Activated T-helper 9 cell treated with anti-CD3 and anti-CD28 coated beads, Interleukin-2, amount 50 U/mL, for 16 hours (primary cell): ENCODE results near the gene GRM4.
"Not testable (repeated sequence)": the region's sequence is repeated elsewhere in the genome, so short reads cannot be mapped to it uniquely, and the experiment has no call there.

Source experiments
- DNase-seq: peaks from one replicate; pipeline ENCODE4 v3.0.0-alpha.2; 2020; ENCODE audit warnings: low read depth

The GRM4 gene

DNA sequence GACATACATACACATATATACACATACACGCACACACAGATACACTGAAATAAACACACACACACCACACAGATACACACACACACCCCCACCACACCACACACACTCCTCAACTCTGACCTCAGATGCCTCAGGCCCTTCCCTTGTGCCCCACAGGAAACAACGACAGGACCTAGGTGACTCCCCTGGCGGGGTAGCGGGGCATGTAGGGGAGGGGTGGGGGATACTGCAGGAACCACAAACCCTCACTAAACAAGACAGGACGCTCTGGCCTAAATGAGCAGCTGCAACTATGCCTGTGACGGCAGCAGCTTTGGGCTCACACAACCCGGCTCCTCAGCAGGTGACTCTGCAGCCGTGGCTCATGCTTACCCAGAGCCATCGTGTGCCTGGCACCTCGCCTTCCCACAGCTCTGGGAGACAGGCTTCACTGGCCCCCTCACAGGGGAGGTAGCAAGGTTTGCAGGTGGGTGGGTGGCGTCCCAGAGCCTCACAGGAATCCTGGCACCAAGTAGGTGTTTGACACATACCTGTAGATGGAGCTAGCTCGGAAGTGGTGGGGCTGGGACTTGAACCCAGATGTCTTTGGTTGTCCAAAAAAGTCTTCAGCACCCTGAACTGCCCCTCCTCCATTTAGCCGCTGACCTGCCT lies 100.8 kb downstream of the GRM4 start:
- no peak for DNase-seq

DNA sequence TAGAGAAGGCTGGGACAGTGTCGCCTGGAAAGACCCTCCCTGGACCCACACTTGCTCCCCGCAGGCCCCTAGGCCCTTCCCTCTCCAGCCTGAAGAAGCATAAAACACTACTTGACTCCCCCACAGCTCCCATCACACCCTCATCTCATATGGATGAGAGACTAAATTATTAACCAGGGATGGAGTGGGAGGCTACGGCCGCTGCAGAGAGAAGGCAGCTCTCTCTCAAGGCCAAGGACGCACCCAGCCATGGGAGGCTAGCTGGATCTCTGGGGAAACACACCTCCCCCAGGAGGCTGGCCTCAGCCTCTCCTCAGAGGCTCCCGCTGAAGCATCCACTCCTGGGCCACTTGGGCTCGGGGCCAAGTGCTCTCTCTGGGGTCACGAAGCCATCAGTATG lies 102.5 kb downstream of the GRM4 start:
- DNase-seq: no peak

DNA sequence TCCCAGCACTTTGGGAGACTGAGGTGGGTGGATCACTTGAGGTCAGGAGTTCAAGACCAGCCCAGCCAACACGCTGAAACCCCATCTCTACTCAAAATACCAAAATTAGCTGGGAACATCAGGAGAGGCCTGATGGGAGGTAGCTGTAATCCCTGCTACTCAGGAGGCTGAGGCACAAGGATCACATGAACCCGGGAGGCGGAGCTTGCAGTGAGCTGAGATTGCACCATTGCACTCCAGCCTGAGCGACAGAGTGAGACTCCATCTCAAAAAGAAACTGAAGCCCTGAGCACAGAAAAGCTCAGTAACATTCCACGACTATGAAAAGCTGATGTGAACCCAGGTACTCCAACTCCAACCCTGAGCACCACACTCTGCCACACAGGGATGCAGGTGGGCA lies 103.9 kb downstream of the GRM4 start:
- not testable (repeated sequence) for DNase-seq

DNA sequence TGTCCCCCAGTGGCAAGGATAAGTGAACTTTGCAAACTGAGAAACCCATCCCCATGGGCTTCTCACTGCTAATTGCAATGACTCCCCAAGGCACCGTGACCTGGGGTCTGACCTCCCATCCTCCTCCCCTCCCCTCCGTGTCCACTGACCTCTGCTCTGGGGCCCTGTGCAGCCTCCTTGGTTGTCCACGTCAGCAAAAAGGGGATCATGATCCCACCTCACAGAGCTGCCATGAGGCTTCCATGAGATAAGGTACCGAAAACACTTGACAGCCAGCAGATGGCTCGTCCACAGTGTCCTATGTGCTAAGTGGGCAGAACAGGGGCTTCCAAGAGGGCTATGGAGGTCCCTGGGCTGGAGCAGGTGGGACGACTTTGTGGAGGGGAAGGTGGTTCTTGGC lies 104.5 kb downstream of the GRM4 start:
- DNase-seq: no peak

DNA sequence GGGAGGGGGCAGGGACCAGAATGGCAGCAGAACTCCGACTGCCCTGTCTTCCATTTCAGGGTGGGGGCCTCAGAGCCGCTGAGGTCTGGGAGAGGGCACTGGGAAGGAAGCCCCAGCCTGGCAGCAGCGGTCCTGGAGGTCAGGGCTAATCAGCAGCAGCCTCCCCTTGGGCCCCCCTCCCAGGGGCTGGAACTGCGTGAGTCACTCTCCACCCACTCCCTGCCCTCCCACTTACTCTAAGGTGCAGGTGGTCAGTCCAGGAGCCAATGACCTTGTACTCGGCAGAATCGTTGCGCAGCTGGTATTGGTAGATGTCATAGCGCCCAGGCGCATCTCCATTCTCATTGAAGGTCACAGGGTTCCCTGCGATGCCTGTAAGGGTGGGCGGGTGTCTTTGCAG lies 105.9 kb downstream of the GRM4 start:
- DNase-seq: no peak

DNA sequence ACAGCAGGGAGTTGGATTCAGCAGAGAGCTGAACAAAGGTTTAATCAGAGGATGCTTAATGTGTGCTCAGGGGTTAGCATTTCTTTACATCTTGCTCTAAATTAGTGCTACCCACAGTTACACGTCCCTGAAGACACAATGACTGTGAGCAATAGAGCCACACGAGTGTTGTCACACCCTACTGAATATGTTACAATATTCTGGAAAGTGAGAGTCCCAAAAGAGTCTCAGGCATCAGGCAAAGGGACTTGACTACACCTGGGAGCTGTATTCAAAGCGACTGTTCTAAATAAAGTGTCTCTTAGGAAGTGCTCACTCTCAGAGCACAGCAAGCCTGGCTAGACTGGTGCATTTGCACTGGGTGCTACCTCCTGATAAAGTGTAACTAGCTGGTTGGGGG lies 108.7 kb downstream of the GRM4 start:
- DNase-seq: no peak

DNA sequence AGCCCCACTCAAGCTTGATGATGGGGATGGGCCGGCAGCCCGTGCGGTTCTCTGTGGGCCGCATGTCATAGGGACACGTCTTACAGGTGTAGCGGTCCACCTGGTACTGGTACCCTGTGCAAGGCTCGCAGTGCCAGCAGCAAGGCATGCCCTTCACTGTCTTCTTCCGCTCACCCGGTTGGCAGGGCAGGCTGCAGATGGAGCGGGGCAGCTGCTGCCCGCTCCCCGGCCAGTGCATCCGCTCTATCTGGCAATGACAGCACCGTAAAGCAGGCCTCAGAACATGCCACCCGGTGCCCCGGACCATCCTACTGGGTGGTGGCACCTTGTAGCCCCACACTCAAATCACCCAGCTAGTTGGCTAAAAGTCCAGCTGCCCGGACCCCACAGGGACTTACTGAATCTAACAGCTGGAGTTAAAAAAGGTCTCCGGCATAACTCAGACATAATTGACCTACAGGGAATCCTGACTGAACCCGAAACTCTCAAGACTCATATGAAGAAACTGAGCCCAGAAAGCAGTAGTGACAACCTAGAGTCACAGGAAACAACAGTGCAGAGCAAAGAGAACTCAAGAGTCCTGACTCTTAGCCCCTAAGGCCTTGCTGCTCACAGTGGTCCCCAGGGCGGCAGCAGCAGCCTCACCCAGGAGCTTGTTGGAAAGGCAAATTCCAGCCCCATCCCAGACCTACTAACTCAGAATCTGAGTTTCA lies 109.4 kb downstream of the GRM4 start:
- no peak for DNase-seq

DNA sequence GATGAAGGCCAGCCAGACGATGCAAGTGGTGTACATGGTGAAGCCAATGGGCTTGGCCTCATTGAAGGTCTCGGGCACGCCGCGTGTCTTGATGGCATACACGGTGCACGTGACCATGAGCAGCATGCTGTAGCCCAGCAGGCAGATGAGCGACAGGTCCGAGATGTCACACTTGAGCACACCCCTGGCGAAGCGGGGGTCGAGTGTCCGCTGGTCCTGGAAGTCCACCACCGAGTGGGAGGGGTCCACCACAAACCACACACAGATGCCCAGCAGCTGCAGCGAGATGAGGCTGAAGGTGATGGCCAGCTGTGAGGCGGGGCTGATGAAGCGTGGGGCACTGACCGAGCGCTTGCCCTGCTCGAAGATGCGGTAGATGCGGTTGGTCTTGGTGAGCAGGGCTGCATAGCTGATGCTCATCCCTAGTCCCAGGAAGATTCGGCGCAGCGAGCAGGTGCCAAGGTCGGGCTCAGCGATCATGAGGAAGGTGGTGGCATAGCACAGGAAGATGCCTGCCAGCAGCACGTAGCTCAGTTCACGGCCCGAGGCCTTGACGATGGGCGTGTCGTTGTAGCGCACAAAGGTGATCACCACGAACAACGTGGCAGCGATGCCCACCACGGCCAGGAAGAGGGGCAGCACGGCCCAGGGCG lies 110.1 kb downstream of the GRM4 start:
- no peak for DNase-seq

DNA sequence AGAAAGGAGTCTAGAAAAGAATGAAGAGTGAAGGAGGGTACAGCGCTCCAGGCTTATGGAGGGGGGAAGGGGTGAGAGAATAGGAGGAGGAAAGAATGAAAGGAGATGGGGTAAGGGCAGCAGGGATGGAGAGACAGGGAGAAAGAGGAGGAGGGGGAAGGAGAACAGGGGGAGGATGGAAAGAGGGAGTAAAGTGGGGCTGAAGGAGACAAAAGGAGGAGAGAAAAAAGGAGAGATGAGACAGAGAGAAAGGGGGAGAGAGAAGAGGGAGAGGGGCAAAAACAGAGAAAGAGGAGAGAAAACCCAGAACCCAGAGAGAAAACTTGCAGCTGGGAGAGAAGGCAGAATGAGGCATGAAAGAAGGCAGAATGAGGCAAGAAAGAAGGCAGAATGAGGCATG lies 110.7 kb downstream of the GRM4 start:
- no peak for DNase-seq

DNA sequence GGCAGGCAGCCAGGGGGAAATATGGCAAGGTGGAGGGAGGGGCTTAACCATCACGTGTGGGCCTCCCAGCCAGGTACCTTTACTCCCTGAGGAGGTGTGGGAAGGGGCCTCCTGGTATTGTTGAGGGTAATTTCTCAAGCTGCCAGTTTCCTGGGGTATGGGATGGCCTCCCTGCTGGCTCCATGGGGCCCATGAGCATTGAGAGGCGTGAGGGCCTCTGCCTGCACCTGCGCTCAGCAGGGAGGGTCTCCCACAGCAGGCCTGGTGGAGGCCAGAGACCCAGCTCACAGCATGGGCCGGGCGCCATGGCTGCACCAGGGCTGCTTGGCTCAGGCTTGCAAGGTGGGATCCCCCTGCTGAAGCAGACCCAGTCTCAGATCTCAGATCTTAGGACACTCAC lies 113.0 kb downstream of the GRM4 start:
- no peak for DNase-seq

DNA sequence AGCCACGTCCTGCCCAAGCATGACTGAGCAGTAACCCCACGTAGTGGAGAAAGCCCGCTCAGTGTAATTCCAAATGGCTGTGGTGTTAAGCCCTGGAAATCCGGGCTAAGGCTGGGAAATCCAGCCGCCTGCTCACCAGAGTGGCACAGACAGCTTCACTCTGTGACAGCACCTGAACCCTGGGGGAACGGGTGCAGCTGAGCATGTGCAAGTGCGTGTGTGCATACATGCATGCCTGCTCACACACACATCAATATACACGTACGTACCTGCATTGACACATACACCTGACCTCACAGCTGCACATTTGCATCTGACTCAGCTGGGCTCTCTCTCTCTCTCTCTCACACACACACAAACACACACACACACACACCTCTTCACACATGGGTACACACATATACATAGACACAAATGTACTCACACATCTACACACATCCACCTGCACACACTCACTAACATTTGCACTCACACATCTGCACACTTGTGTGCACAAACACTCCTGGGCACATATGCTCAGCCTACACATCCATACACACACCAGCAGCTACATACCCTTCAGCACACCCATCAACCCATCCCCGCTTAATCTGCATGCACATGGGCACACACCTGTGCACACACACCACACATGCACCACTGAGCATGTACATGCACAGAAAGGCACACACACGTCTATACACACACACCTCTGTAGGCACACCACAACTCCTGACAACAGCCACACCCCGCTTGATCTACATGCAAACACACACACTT lies 114.1 kb downstream of the GRM4 start:
- no peak for DNase-seq

DNA sequence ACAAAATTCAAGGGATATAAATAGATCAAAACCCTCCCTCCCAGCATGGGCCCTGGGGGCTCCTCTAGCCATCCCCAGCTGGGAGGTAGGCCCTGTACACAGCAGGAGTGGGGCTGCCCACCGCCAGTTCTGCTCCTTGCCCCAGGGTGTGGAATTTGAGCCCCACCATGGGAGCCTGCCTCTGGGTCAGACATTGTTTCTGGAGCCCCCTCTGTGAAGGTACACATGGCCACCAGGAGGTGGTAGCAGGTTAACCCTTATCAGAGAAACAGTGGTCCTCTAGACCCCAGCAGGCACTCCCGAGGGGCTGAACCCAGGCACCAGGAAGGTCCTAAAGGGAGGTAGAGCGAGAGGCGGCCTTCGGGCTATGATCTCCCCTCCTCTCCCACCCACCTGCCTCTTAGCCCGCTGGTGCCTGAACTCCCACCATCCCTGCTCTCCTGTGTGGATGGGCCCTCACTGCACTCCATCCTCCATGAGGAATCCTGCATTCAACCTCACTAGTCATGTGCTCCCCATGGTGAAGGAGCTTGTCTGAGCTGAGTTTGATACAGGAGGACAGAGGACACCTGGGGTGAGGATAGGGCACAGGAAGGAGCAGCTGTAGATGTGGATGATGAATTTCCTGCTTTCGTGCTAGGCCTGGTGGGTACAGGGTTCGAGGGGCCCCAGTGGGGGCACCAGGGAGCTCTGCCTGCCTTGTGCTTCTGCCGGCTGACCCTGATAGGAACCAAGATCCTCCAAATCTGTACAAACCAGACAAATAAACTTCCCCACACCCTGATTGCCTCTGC lies 114.9 kb downstream of the GRM4 start:
- DNase-seq: no peak

DNA sequence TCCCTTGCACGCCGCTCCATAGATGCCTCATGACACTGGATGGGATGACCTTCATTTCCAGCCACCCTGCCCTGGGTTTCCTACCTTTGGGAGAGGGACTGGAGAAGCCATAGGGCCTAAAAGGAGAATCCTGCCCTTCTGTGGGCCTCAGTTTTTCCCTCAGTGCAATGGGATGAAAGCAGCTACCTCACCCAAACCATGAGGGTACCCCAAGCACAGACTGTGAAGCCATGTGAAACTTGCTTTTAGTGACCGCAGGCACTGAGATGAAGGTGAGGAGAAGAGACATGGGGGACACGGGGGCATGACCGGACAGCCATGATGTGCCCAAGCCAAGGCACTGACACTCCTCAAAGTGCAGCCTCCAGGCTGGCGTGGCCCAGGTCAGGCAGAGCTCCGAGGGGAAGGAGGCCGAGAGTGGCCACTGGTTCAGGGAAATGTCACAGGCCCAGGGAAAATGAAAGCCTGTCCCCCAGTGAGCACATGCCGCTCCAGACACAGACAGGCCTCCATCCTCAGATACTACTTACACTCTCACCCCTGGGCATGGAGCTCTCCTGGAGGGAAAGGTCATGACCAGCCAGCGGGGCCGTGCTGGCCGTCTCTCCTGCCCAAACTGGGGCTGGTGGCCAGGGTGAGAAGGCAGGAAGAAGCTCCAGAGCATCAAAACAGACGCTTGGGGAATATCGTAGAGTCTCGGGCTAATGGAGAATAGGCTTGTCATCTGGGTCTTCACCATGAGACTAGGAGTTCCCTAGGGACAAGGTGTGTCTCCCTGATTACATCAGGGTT lies 116.2 kb downstream of the GRM4 start:
- no peak for DNase-seq

DNA sequence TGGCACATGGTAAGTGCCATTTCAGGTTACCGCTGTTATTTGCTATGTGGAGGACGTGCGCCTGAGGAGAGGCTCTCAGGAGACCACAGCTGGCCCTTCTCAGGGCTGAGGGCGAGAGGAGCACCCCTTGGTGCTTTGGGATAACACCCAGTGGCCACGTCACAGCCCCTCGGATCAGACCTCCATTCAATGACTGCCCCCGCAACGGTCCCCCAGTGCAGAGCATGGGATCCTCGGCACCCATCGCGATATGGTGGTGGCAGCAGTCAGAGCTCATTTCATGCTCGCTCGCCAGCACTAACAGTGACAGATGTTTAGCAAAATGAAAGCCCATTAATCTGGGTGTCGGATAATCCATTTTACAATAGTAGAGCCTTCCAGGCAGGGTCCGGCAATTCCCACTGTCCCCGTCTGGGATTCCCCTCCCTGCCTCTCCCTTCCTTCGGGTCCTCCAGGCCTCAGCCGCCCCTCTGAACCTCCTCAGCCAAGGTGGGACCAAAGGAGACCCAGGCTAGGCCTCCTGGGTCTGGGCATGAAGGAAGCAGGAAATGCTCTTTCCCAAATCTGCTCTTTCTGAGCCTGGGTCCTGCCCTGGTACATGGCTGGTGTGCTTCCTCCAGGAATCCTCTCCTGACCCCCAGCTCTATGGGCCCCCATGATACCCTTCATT lies 117.1 kb downstream of the GRM4 start:
- DNase-seq: no peak

DNA sequence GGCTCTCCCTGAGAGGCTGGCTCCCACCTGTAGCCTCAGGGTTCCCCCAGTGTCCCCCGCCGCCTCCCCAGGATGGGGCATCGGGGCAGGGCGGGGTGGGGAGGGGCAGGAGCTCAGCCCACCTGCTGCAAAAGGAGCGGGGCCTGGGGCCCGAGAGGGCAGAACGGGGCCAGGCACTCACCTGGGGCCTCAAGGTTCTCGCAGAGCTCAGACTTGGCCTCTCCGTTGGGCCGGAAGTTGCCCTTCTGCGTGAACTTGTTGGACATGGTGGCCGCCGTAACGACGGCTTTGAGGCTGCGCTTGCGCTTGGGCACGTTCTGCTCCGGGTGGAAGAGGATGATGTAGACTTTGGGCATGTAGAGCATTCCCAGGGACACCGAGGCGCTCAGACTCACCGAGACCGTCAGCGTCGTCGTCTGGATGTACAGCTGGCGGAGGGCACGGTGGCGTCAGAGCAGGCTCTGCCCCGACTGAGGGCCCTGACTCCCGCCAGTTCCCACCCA lies 117.9 kb downstream of the GRM4 start:
- no peak for DNase-seq

DNA sequence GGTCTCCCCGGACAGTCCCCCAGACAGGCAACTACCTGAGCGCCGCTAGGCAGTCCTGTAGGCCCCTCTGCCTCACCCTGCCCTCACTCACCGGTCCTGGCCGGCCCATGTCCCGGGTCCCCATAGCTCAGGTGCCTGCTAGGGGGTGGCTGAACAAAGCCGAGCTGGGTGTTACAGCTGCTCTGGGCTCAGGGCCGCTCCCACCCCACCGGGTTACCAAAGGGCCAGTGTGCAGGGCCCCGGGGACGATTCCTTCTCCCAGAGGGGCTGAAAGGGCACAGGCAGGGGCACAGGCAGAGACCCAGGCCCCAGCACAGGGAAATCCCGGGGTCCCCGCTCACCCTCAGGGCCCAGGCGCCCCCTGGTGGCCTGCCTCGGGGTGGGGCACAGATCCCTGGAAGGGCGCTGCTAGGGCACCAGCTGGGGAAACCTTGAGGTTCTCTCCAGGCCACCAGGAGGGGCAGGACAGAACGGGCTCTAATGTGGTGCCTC lies 118.4 kb downstream of the GRM4 start:
- peak; percentile 51 for DNase-seq

DNA sequence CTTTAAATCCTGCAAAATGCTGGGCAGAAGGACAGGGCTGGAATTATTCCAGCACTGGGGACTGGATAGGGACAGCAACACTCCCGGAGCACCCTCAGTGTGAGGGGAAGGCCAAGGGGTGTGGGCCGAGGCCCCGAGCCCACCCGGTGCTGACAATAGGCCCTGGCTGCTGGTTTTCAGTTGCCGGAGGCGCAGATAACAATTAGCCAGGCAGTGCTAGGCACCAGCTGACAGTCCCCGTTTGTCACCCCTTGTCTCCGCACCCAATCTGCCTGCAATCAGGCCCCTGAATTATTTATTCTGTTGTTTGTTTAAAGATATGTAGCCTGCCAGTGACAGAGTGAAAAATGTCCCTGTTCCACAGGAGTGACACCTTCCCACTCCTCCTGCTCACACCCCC lies 120.0 kb downstream of the GRM4 start:
- DNase-seq: no peak

DNA sequence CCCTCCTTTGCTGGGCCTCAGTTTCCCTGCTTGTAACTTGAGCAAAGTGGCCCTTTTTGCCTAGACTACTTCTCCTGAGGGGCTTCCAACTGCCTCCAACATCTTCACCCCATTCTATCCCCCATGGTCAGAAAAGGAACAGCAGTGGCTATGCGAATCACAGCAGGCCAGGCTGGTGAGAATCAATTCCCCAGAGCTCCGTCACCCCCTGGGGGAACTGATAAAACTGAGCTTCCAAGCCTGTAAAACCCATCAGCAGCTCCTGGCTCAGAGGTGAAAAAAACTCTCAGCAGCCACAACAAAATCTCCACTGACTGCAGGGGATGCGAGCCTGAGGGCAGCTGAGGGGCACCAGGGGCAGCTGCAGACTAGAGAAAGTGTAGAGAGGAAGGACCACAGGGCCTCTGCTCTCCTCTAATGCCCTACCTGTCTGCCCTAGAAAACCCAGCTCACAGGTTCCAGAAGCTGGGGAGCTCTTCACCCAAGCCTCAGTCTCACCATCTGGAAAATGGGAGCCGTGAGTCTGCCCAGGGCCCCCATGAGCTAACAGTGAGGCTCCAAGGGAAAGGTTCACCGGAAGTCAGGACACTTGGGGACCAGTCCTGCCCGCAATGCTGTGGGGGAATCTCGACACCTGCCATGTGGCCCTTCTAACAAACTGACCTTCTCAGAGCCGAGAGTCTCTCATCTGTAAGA lies 120.6 kb downstream of the GRM4 start:
- DNase-seq: no peak

DNA sequence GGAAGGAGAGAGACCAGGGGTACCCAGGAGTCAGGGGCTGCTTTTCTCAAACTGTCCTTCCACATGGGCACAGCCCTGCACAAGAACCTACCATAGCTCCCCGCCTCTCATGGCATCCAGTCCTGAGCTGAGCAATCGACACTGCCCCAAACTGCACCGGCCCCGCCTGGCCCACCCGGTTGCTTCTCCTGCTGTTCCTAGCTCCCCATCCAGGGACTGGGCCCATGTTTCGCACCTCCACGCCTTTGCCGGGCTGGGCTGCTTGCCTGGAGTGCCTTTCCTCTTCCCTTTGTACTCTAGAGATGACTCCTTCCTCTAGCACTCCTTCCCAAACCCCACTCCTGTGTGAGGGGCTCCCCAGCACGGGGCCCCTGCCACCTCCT lies 123.0 kb downstream of the GRM4 start:
- DNase-seq: no peak
